ENCODE data around the gene SPPL2C.

Gene SPPL2C

DNA sequence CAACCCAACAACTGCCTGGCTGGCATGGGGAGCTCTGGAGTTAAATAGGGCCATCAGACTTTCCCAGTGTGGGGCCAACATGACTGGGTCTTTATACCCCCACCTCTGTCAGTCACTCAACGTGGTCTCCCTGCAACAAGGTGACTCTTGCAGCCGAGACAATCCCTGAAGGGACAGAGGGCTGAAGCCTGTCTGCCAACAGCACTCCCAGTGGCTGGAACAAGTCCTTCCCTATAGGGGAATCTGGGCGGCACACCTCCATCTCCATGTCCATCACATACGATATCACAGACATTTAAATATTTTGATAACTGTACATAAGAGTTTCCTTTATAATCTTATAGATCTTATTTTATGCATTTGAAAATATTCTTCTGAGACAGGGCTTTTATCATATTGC is 44.9 kb downstream of the SPPL2C start:
- DNase-seq: no peak

DNA sequence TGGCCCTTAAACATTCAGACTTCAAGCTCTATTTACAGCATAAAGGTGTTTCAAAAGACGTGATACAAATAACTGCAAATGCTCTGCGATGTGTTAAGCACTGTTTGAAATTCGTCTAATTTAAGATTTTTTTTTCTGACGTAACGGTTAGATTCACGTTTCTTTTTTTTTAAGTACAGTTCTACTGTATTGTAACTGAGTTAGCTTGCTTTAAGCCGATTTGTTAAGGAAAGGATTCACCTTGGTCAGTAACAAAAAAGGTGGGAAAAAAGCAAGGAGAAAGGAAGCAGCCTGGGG is 49.0 kb downstream of the SPPL2C start:
- no peak for DNase-seq

GRCh38 chr17:45894022-45894784 is 49.5 kb downstream of the SPPL2C start, which contains the start of gene MAPT:
MAPT (plus strand) TSS chr17:45894554; CDS start chr17:45962338, 67,784 bp downstream.
- peak; percentile 87 for DNase-seq

GRCh38 chr17:45895304-45895968 is 50.8 kb downstream of the SPPL2C start:
- DNase-seq: no peak

DNA sequence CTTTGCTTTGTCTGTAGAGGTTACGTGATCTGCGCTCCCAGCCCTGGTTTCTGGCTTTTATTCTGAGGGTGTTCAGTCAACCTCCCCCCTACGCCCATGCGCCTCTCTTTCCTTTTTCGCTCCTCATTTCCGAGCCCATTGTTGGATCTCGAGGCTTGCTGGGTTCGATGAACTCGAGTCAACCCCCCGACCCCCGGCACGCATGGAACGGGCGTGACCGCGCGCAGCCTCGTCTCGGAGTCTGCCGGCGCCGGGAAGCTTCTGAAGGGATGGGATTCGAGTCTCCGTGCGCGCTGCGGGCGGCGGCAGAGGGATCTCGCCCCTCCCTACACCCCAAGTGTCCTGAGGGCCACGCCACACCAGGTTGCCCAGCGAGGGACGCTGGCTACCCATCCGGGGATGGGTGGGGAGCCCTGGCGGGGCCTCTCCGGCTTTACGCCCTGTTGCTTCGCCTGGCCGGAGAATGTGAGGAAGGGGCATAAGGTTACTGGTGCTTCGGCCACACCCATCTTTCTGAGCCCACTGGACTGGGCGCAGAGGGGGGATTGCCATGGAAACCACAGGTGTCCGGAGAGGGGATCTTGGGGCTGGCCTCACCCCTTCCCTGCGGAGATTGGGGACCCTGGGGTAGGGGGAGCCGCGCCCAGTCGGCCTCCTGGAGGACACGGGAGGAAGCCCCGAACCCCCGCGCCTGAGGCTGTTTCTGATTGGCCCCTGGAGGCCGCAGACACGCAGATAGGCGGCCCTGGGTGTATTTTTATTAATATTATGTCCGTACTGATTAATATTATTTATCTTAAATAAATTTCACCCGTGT is 51.5 kb downstream of the SPPL2C start:
- DNase-seq: no peak

Measured in inflammatory macrophage treated with lipopolysaccharide for 4 hours (primary cell).